Psoas muscle (tissue), 8 donors: ENCODE data around the gene KBTBD4. TPM values are rescaled to one million over a fixed set of nuclear protein-coding genes. Genes with fewer than 3 reads are reported as not detected.
"Not testable (repeated sequence)": the region's sequence is repeated elsewhere in the genome, so short reads cannot be mapped to it uniquely, and the experiment has no call there.

Experiments used
- ATAC-seq, 4 donors: fragments of 200-7000 bp; cut with Tn5 transposase; one replicate each; pipeline ENCODE4 v1.9.1; 2020; ENCODE audit warnings: moderate library complexity in 3 of 4, mild to moderate bottlenecking in 2 of 4
- DNase-seq, 2 donors: peaks; one replicate each; pipeline ENCODE4 v3.0.0-alpha.2; 2020
- H3K27ac ChIP-seq: fragments of 200-600 bp; one replicate; pipeline ENCODE4 v1.8.0; 2022
- H3K27me3 ChIP-seq, 3 donors: fragments of 200-600 bp in 1 of 3; one replicate each; pipeline versions ENCODE4 v1.6.1 to v1.8.0; 2013 to 2022; ENCODE audit warnings: low read length in 2 of 3, mild to moderate bottlenecking in 2 of 3, moderate library complexity in 1 of 3; ENCODE audit not compliant: insufficient read depth in 3 of 3
- H3K36me3 ChIP-seq, 2 donors: fragments of 200-600 bp in 1 of 2; one replicate each; pipeline versions ENCODE4 v1.6.1 to v1.8.0; 2013 to 2022; ENCODE audit warnings: low read depth in 1 of 2, mild to moderate bottlenecking in 1 of 2, moderate library complexity in 1 of 2; ENCODE audit not compliant: insufficient read depth in 1 of 2
- H3K4me1 ChIP-seq: fragments of 200-600 bp; one replicate; pipeline ENCODE4 v1.8.0; 2022
- H3K4me3 ChIP-seq: fragments of 200-600 bp; one replicate; pipeline ENCODE4 v1.8.0; 2022; ENCODE audit warnings: mild to moderate bottlenecking
- H3K9me3 ChIP-seq: fragments of 200-600 bp; one replicate; pipeline ENCODE4 v1.8.0; 2022
- WGBS, 3 donors: extraction: QIAGEN DNeasy Blood & Tissue Kit; methylation state at CpG; one replicate each; pipeline versions ENCODE4 v1.1.6 to v1.1.7; 2013; 5-methylcytosine and 5-hydroxymethylcytosine counted together
- intact Hi-C, 2 donors: fragments of 100-400 bp; cut with DNase I; formaldehyde crosslinking; loops; one replicate each; pipeline versions ENCODE4 v1.11.0 to v1.14.2; 2022
- polyA plus RNA-seq, 3 donors: library from polyadenylated mRNA; stranded (reverse); fragments of 200-250 nt; gene quantifications; one replicate each; pipeline ENCODE4 v1.2.3, GENCODE V29; 2013
- total RNA-seq, 4 donors: library from RNA; stranded (reverse); fragmentation: NEBNext Ultra II Directional in 2 of 4; extraction: Animal tissue kit (Norgen Biotek cat#: 25700) in 2 of 4; gene quantifications; one replicate each; pipeline versions ENCODE4 v1.2.1 to v1.2.4, GENCODE V29; 2021 to 2023
- TF ChIP-seq, protein P1 (sequence below): fragments of 200-600 bp; IDR thresholded peaks from one replicate; pipeline ENCODE4 v1.8.0; 2022; ENCODE audit warnings: antibody characterized with exemption
- donor health status: healthy with polysubstance abuse.
- donor health status: DM: no; HTN: no; CAD: no; lungs with moderate emphysema.
- donor health status: Bipolar disorder and iron deficiency.
- donor health status: healthy.
- donor health status: DM: yes; HTN: yes; CAD: no.
- donor health status: DM: no; HTN: no; CAD: no.
- donor health status: DM: no; HTN: no; CAD: no.
- donor health status: DM: yes; HTN: yes; CAD: no.

KBTBD4 gene
- total and polyA plus RNA-seq, 7 donors, result 12.0 to 23.1 (median 17.9) TPM

DNA sequence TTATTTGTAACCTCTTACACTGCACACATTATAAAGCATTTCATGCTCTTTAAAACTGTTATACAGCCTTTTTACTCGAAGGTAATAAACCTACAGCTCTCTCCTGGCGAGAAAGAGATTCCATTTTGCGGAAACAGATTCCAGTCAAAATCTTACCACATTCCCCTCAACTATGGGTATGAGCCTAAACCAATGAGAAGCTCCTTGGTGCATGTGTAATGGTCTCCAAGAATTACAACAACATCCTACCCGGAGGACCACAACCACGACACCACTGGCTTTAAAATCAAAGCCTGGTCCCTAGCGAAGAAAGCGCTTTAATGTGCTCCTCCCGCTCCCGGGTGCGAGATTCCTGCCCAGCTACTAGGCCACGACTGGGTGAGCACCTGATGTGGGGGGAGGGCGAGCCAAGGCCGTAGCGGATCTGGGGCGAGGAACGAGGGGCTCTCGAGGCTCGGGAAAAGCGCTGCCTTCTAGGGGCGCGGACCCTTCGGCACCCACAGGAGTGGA, 26.7 kb downstream of the KBTBD4 start:
- peak; percentile 12 to 42 (median 24) for ATAC-seq
- intact Hi-C loops, result loop anchor here (5.0 kb wide), 1 partner anchor 35 kb away; no protein-coding TSS in a partner anchor
- H3K4me1 ChIP-seq, result peaks cover 48% of the 10 kb centered on the region

DNA sequence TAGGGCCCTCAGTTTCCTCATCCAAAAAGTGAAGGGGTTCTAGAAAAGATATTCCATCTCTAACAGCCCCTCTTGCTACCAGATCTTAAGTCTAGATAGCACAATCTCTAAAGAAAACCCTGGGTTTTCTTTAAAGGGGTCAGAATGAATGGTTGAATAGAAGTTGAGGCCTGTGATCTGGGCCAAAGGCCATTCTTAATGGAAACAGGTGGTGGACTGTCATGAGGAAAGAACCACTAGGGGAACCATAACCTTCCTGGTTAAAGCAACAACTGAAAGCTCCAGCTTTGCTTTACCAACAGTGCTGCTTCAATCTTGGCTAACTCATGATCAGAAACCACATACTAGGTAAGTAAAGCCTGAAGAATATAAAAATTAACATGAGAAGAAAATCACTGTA, 27.7 kb downstream of the KBTBD4 start:
- intact Hi-C loops, result loop anchor here (5.0 kb wide), 1 partner anchor 34 kb away; no protein-coding TSS in a partner anchor
- ATAC-seq, result peak; percentile 30 to 45 (median 37)
- peak overlapping the region; percentile 81 for H3K4me3 ChIP-seq
- no peaks in the 10 kb centered on the region for H3K27me3 ChIP-seq
- peaks cover 51% of the 10 kb centered on the region for H3K4me1 ChIP-seq
- H3K9me3 ChIP-seq, result no peaks in the 10 kb centered on the region
- TF ChIP-seq, protein P1, sequence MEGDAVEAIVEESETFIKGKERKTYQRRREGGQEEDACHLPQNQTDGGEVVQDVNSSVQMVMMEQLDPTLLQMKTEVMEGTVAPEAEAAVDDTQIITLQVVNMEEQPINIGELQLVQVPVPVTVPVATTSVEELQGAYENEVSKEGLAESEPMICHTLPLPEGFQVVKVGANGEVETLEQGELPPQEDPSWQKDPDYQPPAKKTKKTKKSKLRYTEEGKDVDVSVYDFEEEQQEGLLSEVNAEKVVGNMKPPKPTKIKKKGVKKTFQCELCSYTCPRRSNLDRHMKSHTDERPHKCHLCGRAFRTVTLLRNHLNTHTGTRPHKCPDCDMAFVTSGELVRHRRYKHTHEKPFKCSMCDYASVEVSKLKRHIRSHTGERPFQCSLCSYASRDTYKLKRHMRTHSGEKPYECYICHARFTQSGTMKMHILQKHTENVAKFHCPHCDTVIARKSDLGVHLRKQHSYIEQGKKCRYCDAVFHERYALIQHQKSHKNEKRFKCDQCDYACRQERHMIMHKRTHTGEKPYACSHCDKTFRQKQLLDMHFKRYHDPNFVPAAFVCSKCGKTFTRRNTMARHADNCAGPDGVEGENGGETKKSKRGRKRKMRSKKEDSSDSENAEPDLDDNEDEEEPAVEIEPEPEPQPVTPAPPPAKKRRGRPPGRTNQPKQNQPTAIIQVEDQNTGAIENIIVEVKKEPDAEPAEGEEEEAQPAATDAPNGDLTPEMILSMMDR, result peak; percentile 37
- peaks cover 0 to 4% of the 10 kb centered on the region in 2 donors for H3K36me3 ChIP-seq
- peak overlapping the region; percentile 98 for H3K27ac ChIP-seq
- DNase-seq, result no peak

More for the DNA sequence above, 26.7 kb downstream of the KBTBD4 start:
- Histone ChIP-seq H3K36me3 (peaks cover 0 to 4% of the 10 kb centered on the region in 2 donors), H3K4me3 (peak overlapping the region; percentile 81), H3K9me3 (no peaks in the 10 kb centered on the region), H3K27ac (peak overlapping the region; percentile 98), H3K27me3 (no peaks in the 10 kb centered on the region)
- WGBS, 3 donors, result 2 to 4% (median 3%) methylated on average over 22 of the region's 22 CpGs
- DNase-seq, result peak in 1 of 2 donors; percentile 34
- TF ChIP-seq, protein P1, result no peak

DNA sequence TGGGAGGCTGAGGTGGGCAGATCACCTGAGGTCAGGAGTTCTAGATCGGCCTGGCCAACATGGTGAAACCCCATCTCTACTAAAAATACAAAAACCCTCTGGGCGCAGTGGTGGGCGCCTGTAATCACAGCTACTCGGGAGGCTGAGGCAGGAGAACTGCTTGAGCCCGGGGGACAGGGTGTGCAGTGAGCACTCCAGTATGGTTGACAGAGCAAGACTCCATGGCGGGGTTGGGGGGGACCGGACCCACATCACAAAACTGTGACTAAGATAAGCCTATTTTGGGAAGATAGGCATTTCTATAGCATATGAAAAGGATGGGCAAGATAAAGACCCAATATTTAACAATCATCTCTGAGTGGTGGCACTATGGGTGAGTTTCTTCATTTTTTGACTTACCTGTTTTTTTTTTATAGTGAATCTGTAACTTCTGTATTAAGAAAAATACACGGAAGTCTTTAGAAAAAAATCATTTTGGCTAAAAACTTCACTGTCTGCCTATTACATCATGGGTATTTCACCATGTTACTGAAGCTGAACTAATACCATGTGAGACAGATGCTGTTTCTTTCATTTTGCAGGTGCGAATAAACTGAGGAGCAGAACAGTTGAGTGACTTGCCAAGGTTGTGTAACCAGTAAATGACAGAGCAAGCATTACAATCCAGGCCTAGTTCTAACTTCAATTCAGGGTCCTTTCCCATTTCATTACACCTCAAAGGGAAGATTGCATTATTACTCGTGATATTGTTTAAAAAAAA, 28.3 kb downstream of the KBTBD4 start:
- Histone ChIP-seq H3K36me3 (peaks cover 0 to 4% of the 10 kb centered on the region in 2 donors), H3K4me1 (peaks cover 52% of the 10 kb centered on the region), H3K4me3 (peak overlapping the region; percentile 81), H3K9me3 (no peaks in the 10 kb centered on the region), H3K27ac (peak overlapping the region; percentile 98), H3K27me3 (no peaks in the 10 kb centered on the region)
- DNase-seq (no peak), ATAC-seq (peak; percentile 25 to 61 (median 49))
- WGBS, 3 donors, result 65 to 77% (median 69%) methylated on average over 10 of the region's 10 CpGs
- TF ChIP-seq, protein P1, result no peak
- intact Hi-C loops, result loop anchor here (5.0 kb wide), 1 partner anchor 33 kb away; no protein-coding TSS in a partner anchor

DNA sequence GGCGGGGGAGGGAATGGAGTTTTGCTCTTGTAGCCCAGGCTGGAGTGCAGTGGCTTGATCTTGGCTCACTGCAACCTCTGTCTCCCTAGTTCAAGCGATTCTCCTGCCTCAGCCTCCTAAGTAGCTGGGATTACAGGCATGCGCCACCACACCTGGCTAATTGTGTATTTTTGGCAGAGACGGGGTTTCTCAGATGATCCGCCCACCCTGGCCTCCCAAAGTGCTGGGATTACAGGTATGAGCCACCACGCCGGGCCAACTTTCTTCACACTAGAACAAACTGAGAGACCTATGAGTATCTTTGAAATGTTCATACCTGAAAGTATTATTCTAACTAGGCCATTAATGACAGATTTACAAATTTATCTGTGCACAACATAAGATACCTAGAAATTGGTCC, 32.5 kb downstream of the KBTBD4 start:
- H3K36me3 ChIP-seq, H3K27ac ChIP-seq, H3K4me3 ChIP-seq, ATAC-seq, DNase-seq, H3K27me3 ChIP-seq, intact Hi-C loops, H3K9me3 ChIP-seq: not testable (repeated sequence)
- 94 to 98% (median 95%) methylated on average over 7 of the region's 7 CpGs for WGBS, 3 donors
- H3K4me1 ChIP-seq, result peaks cover 64% of the 10 kb centered on the region

DNA sequence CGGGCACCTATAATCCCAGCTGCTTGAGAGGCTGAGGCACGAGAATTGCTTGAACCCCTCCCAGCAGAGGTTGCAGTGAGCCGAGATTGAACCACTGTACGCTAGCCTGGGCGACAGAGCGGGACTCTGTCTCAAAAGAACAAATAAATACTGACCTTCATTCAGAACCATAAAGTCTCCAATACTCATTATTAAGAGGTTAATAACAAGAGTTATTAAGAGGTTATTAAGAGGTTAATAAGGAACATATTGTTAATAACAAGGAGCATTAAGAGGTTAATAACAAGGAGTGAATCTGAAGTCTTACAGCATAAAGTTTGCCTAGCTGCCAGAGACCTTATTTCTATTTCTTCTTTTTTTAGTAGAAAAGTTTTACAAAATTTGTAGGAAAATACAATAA, 33.5 kb downstream of the KBTBD4 start:
- Histone ChIP-seq H3K27ac (no peak overlapping the region), H3K9me3 (no peaks in the 10 kb centered on the region), H3K27me3 (no peaks in the 10 kb centered on the region), H3K4me3 (no peak overlapping the region), H3K36me3 (no peaks in the 10 kb centered on the region), H3K4me1 (peaks cover 64% of the 10 kb centered on the region)
- intact Hi-C loops, result no loop called here
- DNase-seq, result no peak
- ATAC-seq, result no peak
- WGBS, 3 donors, result 93 to 96% (median 93%) methylated on average over 6 of the region's 6 CpGs
- TF ChIP-seq, protein P1, result no peak
